Measurements from ENCODE around the gene TMEM139. TPM values are rescaled to one million over a fixed set of nuclear protein-coding genes. Genes with fewer than 3 reads are reported as not detected.

The TMEM139 gene
- polyA plus RNA-seq, 2 donors, result 0.41 to 2.2 TPM

DNA sequence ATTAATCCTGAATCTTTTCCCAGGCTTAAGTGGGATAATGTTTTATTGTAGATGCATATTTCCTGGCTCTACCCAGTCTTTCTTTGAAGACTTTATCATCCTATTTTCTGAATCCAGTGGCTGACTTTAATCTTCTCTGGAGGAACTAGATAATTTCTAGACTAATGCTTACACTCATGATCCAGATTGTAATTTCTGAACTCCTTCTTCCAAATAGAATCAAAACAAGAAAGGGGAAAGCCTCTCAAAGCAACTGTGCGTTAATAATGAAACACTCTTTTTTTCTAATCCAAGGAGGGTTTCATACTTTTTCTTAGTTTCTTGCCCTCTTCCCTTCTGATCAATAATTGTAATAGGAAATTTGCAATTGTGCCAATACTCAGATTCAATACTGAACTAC is 13.5 kb upstream of the TMEM139 start:
- Histone ChIP-seq H3K27ac (ENCODE audit: low read depth in 2 of 2, low read length in 1 of 2) (no peak overlapping the region), H3K9me3 (ENCODE audit: control insufficient read depth in 2 of 2, insufficient read depth in 1 of 2, low read depth in 1 of 2, low read length in 1 of 2) (no peaks in the 10 kb centered on the region), H3K36me3 (ENCODE audit: control insufficient read depth in 2 of 2, insufficient read depth in 2 of 2, low read length in 1 of 2) (peaks cover 14 to 24% of the 10 kb centered on the region in 2 donors), H3K4me3 (ENCODE audit: low read depth in 1 of 2, low read length in 2 of 2) (no peak overlapping the region), H3K4me1 (ENCODE audit: control insufficient read depth in 2 of 2, insufficient read depth in 2 of 2, low read length in 1 of 2) (no peaks in the 10 kb centered on the region), H3K27me3 (ENCODE audit: control insufficient read depth in 1 of 2, insufficient read depth in 2 of 2, low read length in 2 of 2) (no peaks in the 10 kb centered on the region)
- WGBS, 2 donors, result 79 to 85% methylated on average over 1 of the region's 1 CpG

DNA sequence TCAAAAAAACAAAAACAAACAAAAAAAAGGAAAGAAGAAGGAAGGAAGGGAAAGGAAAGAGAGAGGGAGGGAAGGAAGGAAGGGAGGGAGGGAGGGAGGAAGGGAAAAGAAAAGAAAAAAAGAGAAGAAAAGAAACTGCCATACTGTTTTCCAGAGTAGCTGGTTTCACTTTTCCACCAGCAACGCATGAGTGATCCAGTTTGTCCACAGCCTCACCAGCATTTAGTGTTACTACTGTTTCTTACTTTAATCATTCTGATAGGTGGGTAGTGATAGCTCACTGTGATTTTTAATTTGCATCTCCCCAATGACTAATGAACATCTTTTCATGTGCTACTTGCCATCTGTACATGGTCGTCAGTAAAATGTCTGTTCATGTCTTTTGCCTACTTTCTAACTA is 11.9 kb upstream of the TMEM139 start:
- 92 to 93% methylated on average over 2 of the region's 2 CpGs for WGBS, 2 donors
- Histone ChIP-seq H3K36me3 (ENCODE audit: control insufficient read depth in 2 of 2, insufficient read depth in 2 of 2, low read length in 1 of 2) (peaks cover 13 to 17% of the 10 kb centered on the region in 2 donors), H3K27ac (ENCODE audit: low read depth in 2 of 2, low read length in 1 of 2) (no peak overlapping the region), H3K9me3 (ENCODE audit: control insufficient read depth in 2 of 2, insufficient read depth in 1 of 2, low read depth in 1 of 2, low read length in 1 of 2) (no peaks in the 10 kb centered on the region), H3K27me3 (ENCODE audit: control insufficient read depth in 1 of 2, insufficient read depth in 2 of 2, low read length in 2 of 2) (no peaks in the 10 kb centered on the region), H3K4me3 (ENCODE audit: low read depth in 1 of 2, low read length in 2 of 2) (no peak overlapping the region), H3K4me1 (ENCODE audit: control insufficient read depth in 2 of 2, insufficient read depth in 2 of 2, low read length in 1 of 2) (no peaks in the 10 kb centered on the region)

DNA sequence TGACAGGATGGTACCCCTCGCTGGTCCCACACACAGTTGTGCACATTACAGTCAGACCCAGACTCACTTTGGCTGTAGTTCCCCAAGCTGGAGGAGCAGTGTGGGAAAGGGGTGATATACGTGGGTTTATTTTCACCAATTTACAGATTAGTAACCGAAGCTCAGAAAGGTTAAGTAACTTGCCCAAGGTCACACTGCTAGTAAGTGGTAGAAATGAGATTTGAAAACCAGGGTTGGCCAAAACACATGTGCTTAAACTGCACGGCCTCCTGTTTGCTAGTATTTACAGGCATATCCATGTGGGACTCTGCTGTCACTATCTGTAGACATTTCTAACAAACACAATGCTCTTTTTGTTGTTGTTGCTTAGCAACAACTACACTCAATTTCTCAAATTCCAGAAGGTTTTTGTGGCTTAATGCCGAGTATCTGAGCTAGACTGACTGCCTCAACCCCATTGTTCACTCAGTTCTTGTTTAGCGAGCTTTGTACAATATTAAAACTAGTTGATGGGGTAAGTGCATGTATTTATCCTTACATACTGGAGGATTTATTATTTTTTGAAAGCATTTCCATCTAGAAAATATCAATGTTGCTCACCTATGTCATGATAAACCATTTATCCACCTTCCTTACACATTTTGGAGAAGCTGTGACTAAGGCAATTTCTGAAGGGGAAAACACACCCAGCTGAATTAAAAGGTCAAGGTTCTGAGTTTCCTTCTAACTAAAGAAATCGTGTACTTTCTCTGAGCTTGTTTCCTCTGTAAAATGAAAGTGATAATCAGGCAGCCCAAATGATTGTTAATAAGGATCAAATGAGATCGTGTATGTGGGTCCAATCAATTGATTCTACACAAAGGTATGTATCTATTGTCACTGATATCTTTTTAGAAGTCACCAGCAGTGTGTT is 5.3 kb upstream of the TMEM139 start:
- Histone ChIP-seq H3K4me3 (ENCODE audit: low read depth in 1 of 2, low read length in 2 of 2) (no peak overlapping the region), H3K27ac (ENCODE audit: low read depth in 2 of 2, low read length in 1 of 2) (peak overlapping the region in 1 of 2 donors; percentile 29), H3K9me3 (ENCODE audit: control insufficient read depth in 2 of 2, insufficient read depth in 1 of 2, low read depth in 1 of 2, low read length in 1 of 2) (no peaks in the 10 kb centered on the region), H3K36me3 (ENCODE audit: control insufficient read depth in 2 of 2, insufficient read depth in 2 of 2, low read length in 1 of 2) (no peaks in the 10 kb centered on the region), H3K4me1 (ENCODE audit: control insufficient read depth in 2 of 2, insufficient read depth in 2 of 2, low read length in 1 of 2) (no peaks in the 10 kb centered on the region), H3K27me3 (ENCODE audit: control insufficient read depth in 1 of 2, insufficient read depth in 2 of 2, low read length in 2 of 2) (no peaks in the 10 kb centered on the region)
- WGBS, 2 donors, result 24 to 33% methylated on average over 8 of the region's 8 CpGs

DNA sequence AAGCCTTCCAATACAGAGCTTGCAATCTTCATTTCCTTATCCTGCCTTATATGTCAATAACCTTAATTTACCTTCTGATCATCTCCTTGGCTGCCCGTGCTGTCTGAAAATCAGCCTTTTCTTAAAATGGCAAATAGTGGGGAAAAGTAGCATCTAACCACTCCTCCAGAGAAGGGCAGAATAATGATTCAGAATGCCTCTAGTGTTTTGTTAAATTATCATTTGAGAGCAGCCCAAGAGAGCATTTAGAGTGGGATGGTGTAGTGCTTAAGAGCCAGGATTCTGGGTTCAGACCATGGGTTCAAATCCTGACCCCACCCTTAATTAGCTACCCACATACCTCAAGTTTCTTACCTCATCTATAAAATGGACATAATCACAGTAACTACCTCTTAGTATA is 4.6 kb upstream of the TMEM139 start:
- Histone ChIP-seq H3K4me3 (ENCODE audit: low read depth in 1 of 2, low read length in 2 of 2) (no peak overlapping the region), H3K27ac (ENCODE audit: low read depth in 2 of 2, low read length in 1 of 2) (no peak overlapping the region)
- 22 to 47% methylated on average over 1 of the region's 1 CpG for WGBS, 2 donors

DNA sequence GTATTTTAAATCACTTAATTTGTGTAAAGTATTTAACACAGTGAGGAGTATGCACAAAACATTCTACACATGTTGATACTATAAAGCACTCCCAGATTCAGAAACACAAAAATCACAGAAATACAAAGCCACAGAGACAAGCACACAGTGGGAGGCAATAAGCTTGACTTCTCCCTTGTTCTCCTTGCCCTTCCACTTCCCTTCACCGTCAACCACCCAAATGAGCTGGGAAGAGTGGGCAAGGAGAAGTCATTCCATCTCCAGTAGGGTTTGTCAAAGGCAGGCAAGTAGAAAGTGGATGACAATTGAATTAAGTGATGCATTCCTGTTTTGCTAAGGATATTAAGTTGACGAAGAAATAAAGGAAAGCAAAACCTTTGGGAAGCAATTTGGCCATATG is 4.2 kb upstream of the TMEM139 start:
- H3K27ac ChIP-seq (ENCODE audit: low read depth in 2 of 2, low read length in 1 of 2), result no peak overlapping the region
- H3K4me1 ChIP-seq (ENCODE audit: control insufficient read depth in 2 of 2, insufficient read depth in 2 of 2, low read length in 1 of 2), result no peaks in the 10 kb centered on the region

More for the DNA sequence above, 4.6 kb upstream of the TMEM139 start:
- H3K9me3 ChIP-seq (ENCODE audit: control insufficient read depth in 2 of 2, insufficient read depth in 1 of 2, low read depth in 1 of 2, low read length in 1 of 2), result no peaks in the 10 kb centered on the region
- no peaks in the 10 kb centered on the region for H3K27me3 ChIP-seq (ENCODE audit: control insufficient read depth in 1 of 2, insufficient read depth in 2 of 2, low read length in 2 of 2)
- no peaks in the 10 kb centered on the region for H3K4me1 ChIP-seq (ENCODE audit: control insufficient read depth in 2 of 2, insufficient read depth in 2 of 2, low read length in 1 of 2)
- H3K36me3 ChIP-seq (ENCODE audit: control insufficient read depth in 2 of 2, insufficient read depth in 2 of 2, low read length in 1 of 2), result no peaks in the 10 kb centered on the region

DNA sequence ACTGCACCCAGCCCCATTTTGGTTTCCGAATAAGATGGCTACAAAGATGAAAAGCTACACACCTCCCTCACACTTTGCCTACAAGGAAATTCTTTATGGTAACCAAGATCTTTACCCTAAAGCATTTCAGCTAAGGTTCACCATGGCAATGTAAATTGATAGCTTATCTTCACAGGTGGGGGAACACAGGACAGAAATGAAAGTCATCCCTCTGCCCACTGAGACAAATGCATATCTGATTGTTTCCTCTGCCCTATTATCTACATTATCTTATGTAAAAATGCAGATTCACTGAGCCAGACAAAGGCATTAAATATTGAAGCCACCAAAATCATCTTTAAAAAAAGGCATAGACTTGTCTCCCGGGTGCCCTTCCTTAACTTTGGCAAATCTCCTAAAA is 3.2 kb upstream of the TMEM139 start:
- no peaks in the 10 kb centered on the region for H3K27me3 ChIP-seq (ENCODE audit: control insufficient read depth in 1 of 2, insufficient read depth in 2 of 2, low read length in 2 of 2)
- 84 to 93% methylated on average over 2 of the region's 2 CpGs for WGBS, 2 donors
- H3K4me3 ChIP-seq (ENCODE audit: low read depth in 1 of 2, low read length in 2 of 2), result no peak overlapping the region
- no peaks in the 10 kb centered on the region for H3K9me3 ChIP-seq (ENCODE audit: control insufficient read depth in 2 of 2, insufficient read depth in 1 of 2, low read depth in 1 of 2, low read length in 1 of 2)
- H3K27ac ChIP-seq (ENCODE audit: low read depth in 2 of 2, low read length in 1 of 2), result no peak overlapping the region
- no peaks in the 10 kb centered on the region for H3K4me1 ChIP-seq (ENCODE audit: control insufficient read depth in 2 of 2, insufficient read depth in 2 of 2, low read length in 1 of 2)
- no peaks in the 10 kb centered on the region for H3K36me3 ChIP-seq (ENCODE audit: control insufficient read depth in 2 of 2, insufficient read depth in 2 of 2, low read length in 1 of 2)

More for the DNA sequence above, 4.2 kb upstream of the TMEM139 start:
- Histone ChIP-seq H3K9me3 (ENCODE audit: control insufficient read depth in 2 of 2, insufficient read depth in 1 of 2, low read depth in 1 of 2, low read length in 1 of 2) (no peaks in the 10 kb centered on the region), H3K36me3 (ENCODE audit: control insufficient read depth in 2 of 2, insufficient read depth in 2 of 2, low read length in 1 of 2) (no peaks in the 10 kb centered on the region), H3K4me3 (ENCODE audit: low read depth in 1 of 2, low read length in 2 of 2) (no peak overlapping the region), H3K27me3 (ENCODE audit: control insufficient read depth in 1 of 2, insufficient read depth in 2 of 2, low read length in 2 of 2) (no peaks in the 10 kb centered on the region)
- 88% methylated on average over 2 of the region's 2 CpGs for WGBS, 2 donors

DNA sequence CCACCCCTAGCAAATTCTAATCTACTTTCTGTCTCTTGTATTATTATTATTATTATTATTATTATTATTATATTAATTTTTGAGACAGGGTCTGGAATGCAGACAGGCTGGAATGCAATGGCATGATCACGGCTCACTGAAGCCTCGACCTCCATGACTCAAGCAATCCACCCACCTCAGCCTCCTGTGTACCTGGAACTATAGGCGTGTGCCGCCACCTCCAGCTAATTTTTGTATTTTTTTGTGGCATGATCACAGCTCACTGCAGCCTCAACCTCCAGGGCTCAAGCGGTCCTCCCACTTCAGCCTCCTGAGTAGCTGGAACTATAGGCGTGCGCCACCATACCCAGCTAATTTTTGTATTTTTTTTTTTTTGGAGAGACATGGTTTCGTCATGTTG is 2.6 kb upstream of the TMEM139 start:
- no peak overlapping the region for H3K4me3 ChIP-seq (ENCODE audit: low read depth in 1 of 2, low read length in 2 of 2)
- no peaks in the 10 kb centered on the region for H3K27me3 ChIP-seq (ENCODE audit: control insufficient read depth in 1 of 2, insufficient read depth in 2 of 2, low read length in 2 of 2)
- WGBS, 2 donors, result 94 to 95% methylated on average over 8 of the region's 8 CpGs
- no peaks in the 10 kb centered on the region for H3K36me3 ChIP-seq (ENCODE audit: control insufficient read depth in 2 of 2, insufficient read depth in 2 of 2, low read length in 1 of 2)
- no peak overlapping the region for H3K27ac ChIP-seq (ENCODE audit: low read depth in 2 of 2, low read length in 1 of 2)
- H3K9me3 ChIP-seq (ENCODE audit: control insufficient read depth in 2 of 2, insufficient read depth in 1 of 2, low read depth in 1 of 2, low read length in 1 of 2), result no peaks in the 10 kb centered on the region
- no peaks in the 10 kb centered on the region for H3K4me1 ChIP-seq (ENCODE audit: control insufficient read depth in 2 of 2, insufficient read depth in 2 of 2, low read length in 1 of 2)

DNA sequence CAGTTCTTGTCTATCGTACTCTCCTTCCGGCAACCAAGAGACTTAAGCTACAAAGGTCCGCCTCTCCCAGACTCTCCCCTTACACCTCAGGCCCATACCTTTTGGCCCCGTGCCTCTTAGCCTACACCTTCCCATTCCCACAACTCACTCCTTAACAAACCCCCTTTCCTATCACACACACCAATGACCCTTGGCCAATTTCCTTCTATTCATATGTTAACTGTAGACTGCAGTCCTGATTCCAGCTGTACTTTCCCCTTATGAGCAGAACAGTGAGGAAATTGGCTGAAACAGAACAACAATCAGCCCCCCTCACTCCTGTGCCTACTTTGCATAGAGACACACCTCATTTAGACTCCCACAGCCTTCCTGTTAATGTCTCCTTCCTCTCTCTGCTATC is 1.4 kb upstream of the TMEM139 start:
- H3K4me1 ChIP-seq (ENCODE audit: control insufficient read depth in 2 of 2, insufficient read depth in 2 of 2, low read length in 1 of 2), result peaks cover 0 to 3% of the 10 kb centered on the region in 2 donors
- no peaks in the 10 kb centered on the region for H3K9me3 ChIP-seq (ENCODE audit: control insufficient read depth in 2 of 2, insufficient read depth in 1 of 2, low read depth in 1 of 2, low read length in 1 of 2)
- WGBS, 2 donors, result 83 to 87% methylated on average over 4 of the region's 4 CpGs
- no peak overlapping the region for H3K27ac ChIP-seq (ENCODE audit: low read depth in 2 of 2, low read length in 1 of 2)
- H3K27me3 ChIP-seq (ENCODE audit: control insufficient read depth in 1 of 2, insufficient read depth in 2 of 2, low read length in 2 of 2), result no peaks in the 10 kb centered on the region
- H3K4me3 ChIP-seq (ENCODE audit: low read depth in 1 of 2, low read length in 2 of 2), result no peak overlapping the region
- H3K36me3 ChIP-seq (ENCODE audit: control insufficient read depth in 2 of 2, insufficient read depth in 2 of 2, low read length in 1 of 2), result no peaks in the 10 kb centered on the region

DNA sequence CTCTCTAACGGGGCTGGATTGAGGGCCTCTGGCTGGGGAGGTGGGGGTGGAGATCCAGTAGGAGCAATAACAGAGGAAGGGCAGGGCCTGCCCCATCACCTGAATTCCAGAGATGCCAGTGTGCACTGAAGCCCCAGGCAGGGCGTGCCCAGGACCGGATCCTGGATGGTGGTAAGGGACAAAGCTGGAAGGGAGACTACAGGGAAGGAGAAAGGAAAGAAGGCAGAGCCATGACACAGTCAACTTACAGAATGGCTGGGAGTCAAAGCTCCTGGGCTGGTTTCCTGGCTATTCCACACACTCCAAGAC is 666 bp downstream of the TMEM139 start:
- Histone ChIP-seq H3K36me3 (ENCODE audit: control insufficient read depth in 2 of 2, insufficient read depth in 2 of 2, low read length in 1 of 2) (no peaks in the 10 kb centered on the region), H3K4me1 (ENCODE audit: control insufficient read depth in 2 of 2, insufficient read depth in 2 of 2, low read length in 1 of 2) (peaks cover 0 to 3% of the 10 kb centered on the region in 2 donors), H3K4me3 (ENCODE audit: low read depth in 1 of 2, low read length in 2 of 2) (no peak overlapping the region), H3K27me3 (ENCODE audit: control insufficient read depth in 1 of 2, insufficient read depth in 2 of 2, low read length in 2 of 2) (no peaks in the 10 kb centered on the region), H3K27ac (ENCODE audit: low read depth in 2 of 2, low read length in 1 of 2) (no peak overlapping the region), H3K9me3 (ENCODE audit: control insufficient read depth in 2 of 2, insufficient read depth in 1 of 2, low read depth in 1 of 2, low read length in 1 of 2) (no peaks in the 10 kb centered on the region)
- 44 to 57% methylated on average over 3 of the region's 3 CpGs for WGBS, 2 donors
